SK-N-SH treated with all-trans-retinoic acid at 6 μM for 48 hours (cell line): ENCODE results near the gene CDK14.

Source experiments
- ATAC-seq: fragments of 200-7000 bp; cut with Tn5 transposase; 3 replicates; pipeline ENCODE4 v1.9.1; 2020; ENCODE audit warnings: mild to moderate bottlenecking, moderate library complexity
- ARNTL ChIP-seq: fragments of 450-650 bp; formaldehyde crosslinking; IDR thresholded peaks from 2 replicates; pipeline ENCODE4 v1.5.0; 2020; ENCODE audit warnings: low read depth, mild to moderate bottlenecking, moderate library complexity, borderline replicate concordance
- CREB5 ChIP-seq: fragments of 250-450 bp; sonication (Bioruptor Pico); IDR thresholded peaks from 2 replicates; pipeline ENCODE4 v1.5.1; 2020; ENCODE audit warnings: low read depth, mild to moderate bottlenecking, moderate library complexity
- CSDC2 ChIP-seq: fragments of 250-450 bp; sonication (Bioruptor Pico); IDR thresholded peaks from 2 replicates; pipeline ENCODE4 v1.5.0; 2020; ENCODE audit warnings: mild to moderate bottlenecking, moderate library complexity
- ESRRG ChIP-seq: fragments of 250-450 bp; sonication (Bioruptor Pico); IDR thresholded peaks from 2 replicates; pipeline ENCODE4 v1.6.1; 2021; ENCODE audit warnings: mild to moderate bottlenecking
- ISL1 ChIP-seq: fragments of 250-450 bp; sonication (Bioruptor Pico); IDR thresholded peaks from 2 replicates; pipeline ENCODE4 v2.1.2; 2022; ENCODE audit warnings: mild to moderate bottlenecking, moderate library complexity
- PATZ1 ChIP-seq: fragments of 250-450 bp; sonication (Bioruptor Pico); IDR thresholded peaks from 2 replicates; pipeline ENCODE4 v1.8.0; 2020; ENCODE audit warnings: mild to moderate bottlenecking, moderate library complexity, borderline replicate concordance
- PPARA ChIP-seq: fragments of 250-450 bp; sonication (Bioruptor Pico); IDR thresholded peaks from 2 replicates; pipeline ENCODE4 v1.5.0; 2020; ENCODE audit warnings: mild to moderate bottlenecking, borderline replicate concordance
- RARB ChIP-seq: fragments of 250-450 bp; sonication (Bioruptor Pico); IDR thresholded peaks from 2 replicates; pipeline ENCODE4 v1.8.0; 2021; ENCODE audit warnings: mild to moderate bottlenecking, moderate library complexity
- SNAI2 ChIP-seq: fragments of 250-450 bp; sonication (Bioruptor Pico); IDR thresholded peaks from 2 replicates; pipeline ENCODE4 v1.5.0; 2020; ENCODE audit warnings: mild to moderate bottlenecking, moderate library complexity
- TCF4 ChIP-seq: fragments of 250-450 bp; sonication (Bioruptor Pico); IDR thresholded peaks from 2 replicates; pipeline ENCODE4 v1.8.0; 2021; ENCODE audit warnings: mild to moderate bottlenecking, moderate library complexity, borderline replicate concordance
- TOX ChIP-seq: fragments of 250-450 bp; sonication (Bioruptor Pico); IDR thresholded peaks from 2 replicates; pipeline ENCODE4 v1.8.0; 2021; ENCODE audit warnings: mild to moderate bottlenecking, moderate library complexity, borderline replicate concordance
- ZC3H10 ChIP-seq: fragments of 250-450 bp; sonication (Bioruptor Pico); IDR thresholded peaks from 2 replicates; pipeline ENCODE4 v1.5.1; 2021; ENCODE audit warnings: mild to moderate bottlenecking, moderate library complexity
- ZFP3 ChIP-seq: fragments of 250-450 bp; sonication (Bioruptor Pico); IDR thresholded peaks from 2 replicates; pipeline ENCODE4 v1.5.0; 2020; ENCODE audit warnings: mild to moderate bottlenecking, moderate library complexity
- ZNF565 ChIP-seq: fragments of 450-650 bp; formaldehyde crosslinking; conservative IDR thresholded peaks from 2 replicates; pipeline ENCODE4 v1.5.0; 2020; ENCODE audit warnings: low read depth, mild to moderate bottlenecking, moderate library complexity
- ZNF70 ChIP-seq: fragments of 450-650 bp; formaldehyde crosslinking; IDR thresholded peaks from 2 replicates; pipeline ENCODE4 v1.5.0; 2020; ENCODE audit warnings: mild to moderate bottlenecking, moderate library complexity
- ZNF8 ChIP-seq: fragments of 450-650 bp; formaldehyde crosslinking; IDR thresholded peaks from 2 replicates; pipeline ENCODE4 v1.5.0; 2020; ENCODE audit warnings: mild to moderate bottlenecking, moderate library complexity
- TF ChIP-seq, protein P1 (sequence below): fragments of 250-450 bp; sonication (Bioruptor Pico); IDR thresholded peaks from 2 replicates; pipeline ENCODE4 v1.5.1; 2021; ENCODE audit warnings: mild to moderate bottlenecking, moderate library complexity
- TF ChIP-seq, protein P2 (sequence below): fragments of 250-450 bp; sonication (Bioruptor Pico); IDR thresholded peaks from 2 replicates; pipeline ENCODE4 v1.8.0; 2021; ENCODE audit warnings: low read depth, mild to moderate bottlenecking, moderate library complexity, borderline replicate concordance

Gene CDK14

GRCh38 chr7:91090684-91091083 lies 494.6 kb downstream of the CDK14 start (continued):
- TF ChIP-seq ESRRG (CRISPR knock-in tag) (no peak), ZFP3 (no peak), ZNF70 (no peak), ZC3H10 (CRISPR knock-in tag) (no peak)
- TF ChIP-seq, protein P1, sequence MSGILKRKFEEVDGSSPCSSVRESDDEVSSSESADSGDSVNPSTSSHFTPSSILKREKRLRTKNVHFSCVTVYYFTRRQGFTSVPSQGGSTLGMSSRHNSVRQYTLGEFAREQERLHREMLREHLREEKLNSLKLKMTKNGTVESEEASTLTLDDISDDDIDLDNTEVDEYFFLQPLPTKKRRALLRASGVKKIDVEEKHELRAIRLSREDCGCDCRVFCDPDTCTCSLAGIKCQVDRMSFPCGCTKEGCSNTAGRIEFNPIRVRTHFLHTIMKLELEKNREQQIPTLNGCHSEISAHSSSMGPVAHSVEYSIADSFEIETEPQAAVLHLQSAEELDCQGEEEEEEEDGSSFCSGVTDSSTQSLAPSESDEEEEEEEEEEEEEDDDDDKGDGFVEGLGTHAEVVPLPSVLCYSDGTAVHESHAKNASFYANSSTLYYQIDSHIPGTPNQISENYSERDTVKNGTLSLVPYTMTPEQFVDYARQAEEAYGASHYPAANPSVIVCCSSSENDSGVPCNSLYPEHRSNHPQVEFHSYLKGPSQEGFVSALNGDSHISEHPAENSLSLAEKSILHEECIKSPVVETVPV (CRISPR knock-in tag), result no peak

- ATAC-seq, result no peak
- TF ChIP-seq PATZ1 (no peak), ZC3H10 (CRISPR knock-in tag) (no peak), ZFP3 (no peak), TOX (no peak), ZNF70 (no peak), PPARA (CRISPR knock-in tag) (no peak), CSDC2 (CRISPR knock-in tag) (no peak)
Measured at GRCh38 chr7:91091631-91092030, 495.5 kb downstream of the CDK14 start.

GRCh38 chr7:91093181-91093580 lies 497.1 kb downstream of the CDK14 start:
- TF ChIP-seq ZNF8 (CRISPR knock-in tag) (no peak), ZC3H10 (CRISPR knock-in tag) (no peak), PPARA (CRISPR knock-in tag) (no peak), ARNTL (CRISPR knock-in tag) (no peak), CREB5 (CRISPR knock-in tag) (no peak), PATZ1 (no peak), ISL1 (CRISPR knock-in tag) (no peak), SNAI2 (no peak), ESRRG (CRISPR knock-in tag) (no peak), RARB (CRISPR knock-in tag) (no peak)
- no peak for ATAC-seq

- peak; percentile 25; the same call in 1 of the 3 replicates for ATAC-seq
Measured at GRCh38 chr7:91098566-91098965, 502.4 kb downstream of the CDK14 start.

DNA sequence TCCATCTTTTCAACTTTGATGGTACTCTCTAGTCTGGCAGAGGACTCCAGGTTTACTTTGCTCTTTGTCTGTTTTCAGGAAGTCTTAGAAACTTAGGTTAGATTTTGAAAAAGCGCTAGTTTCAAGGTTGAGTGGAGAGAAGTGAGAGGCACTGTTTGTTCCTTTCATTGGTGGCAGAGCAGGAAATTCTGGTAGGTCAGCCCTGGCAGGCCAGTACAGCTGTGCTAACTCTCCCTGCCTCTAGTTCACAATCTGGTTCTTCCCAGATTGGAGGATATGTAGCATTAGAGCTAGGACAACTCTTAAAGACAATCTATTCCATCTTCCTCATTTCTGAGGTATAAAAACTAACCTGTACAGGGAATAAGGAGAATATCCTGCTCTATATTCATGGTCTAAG lies 507.2 kb downstream of the CDK14 start:
- TF ChIP-seq ISL1 (CRISPR knock-in tag), result no peak
- TF ChIP-seq, protein P2, sequence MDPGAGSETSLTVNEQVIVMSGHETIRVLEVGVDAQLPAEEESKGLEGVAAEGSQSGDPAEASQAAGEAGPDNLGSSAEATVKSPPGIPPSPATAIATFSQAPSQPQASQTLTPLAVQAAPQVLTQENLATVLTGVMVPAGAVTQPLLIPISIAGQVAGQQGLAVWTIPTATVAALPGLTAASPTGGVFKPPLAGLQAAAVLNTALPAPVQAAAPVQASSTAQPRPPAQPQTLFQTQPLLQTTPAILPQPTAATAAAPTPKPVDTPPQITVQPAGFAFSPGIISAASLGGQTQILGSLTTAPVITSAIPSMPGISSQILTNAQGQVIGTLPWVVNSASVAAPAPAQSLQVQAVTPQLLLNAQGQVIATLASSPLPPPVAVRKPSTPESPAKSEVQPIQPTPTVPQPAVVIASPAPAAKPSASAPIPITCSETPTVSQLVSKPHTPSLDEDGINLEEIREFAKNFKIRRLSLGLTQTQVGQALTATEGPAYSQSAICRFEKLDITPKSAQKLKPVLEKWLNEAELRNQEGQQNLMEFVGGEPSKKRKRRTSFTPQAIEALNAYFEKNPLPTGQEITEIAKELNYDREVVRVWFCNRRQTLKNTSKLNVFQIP (CRISPR knock-in tag), result no peak
- TF ChIP-seq, protein P1 (CRISPR knock-in tag), result no peak
- TF ChIP-seq ZNF70, result no peak
- TF ChIP-seq CREB5 (CRISPR knock-in tag), result no peak
- TF ChIP-seq ZFP3, result no peak
- no peak for TF ChIP-seq RARB (CRISPR knock-in tag)
- no peak for TF ChIP-seq CSDC2 (CRISPR knock-in tag)
- TF ChIP-seq TOX, result no peak
- no peak for TF ChIP-seq TCF4 (CRISPR knock-in tag)
- TF ChIP-seq PPARA (CRISPR knock-in tag), result no peak
- no peak for TF ChIP-seq ARNTL (CRISPR knock-in tag)
- no peak for TF ChIP-seq ZNF565
- no peak for TF ChIP-seq SNAI2
- TF ChIP-seq, all 23 proteins: peak for 0
- no peak for ATAC-seq

More at GRCh38 chr7:91098566-91098965, 502.4 kb downstream of the CDK14 start:
- peak; percentile 46 for TF ChIP-seq ISL1 (CRISPR knock-in tag)
- TF ChIP-seq SNAI2, result no peak
